Colonic mucosa (tissue), 4 donors: Measurements from ENCODE around the gene IMMP2L. TPM values are rescaled to one million over a fixed set of nuclear protein-coding genes. Genes with fewer than 3 reads are reported as not detected.
"Not testable (repeated sequence)": the region's sequence is repeated elsewhere in the genome, so short reads cannot be mapped to it uniquely, and the experiment has no call there.

Experiments used
- DNase-seq: peaks from one replicate; pipeline ENCODE4 v3.0.0-alpha.2; 2020
- H3K27ac ChIP-seq: fragments of 200-600 bp; one replicate; pipeline ENCODE4 v1.8.0; 2021
- H3K27me3 ChIP-seq: fragments of 200-600 bp; one replicate; pipeline ENCODE4 v1.8.0; 2021
- H3K36me3 ChIP-seq: fragments of 200-600 bp; one replicate; pipeline ENCODE4 v1.8.0; 2021
- H3K4me1 ChIP-seq: fragments of 200-600 bp; one replicate; pipeline ENCODE4 v1.8.0; 2021; ENCODE audit warnings: mild to moderate bottlenecking
- H3K4me3 ChIP-seq: fragments of 200-600 bp; one replicate; pipeline ENCODE4 v1.8.0; 2021
- H3K9ac ChIP-seq, 2 donors: one replicate each; pipeline ENCODE4 v1.7.0; 2013; ENCODE audit warnings: control low read depth in 2 of 2, low read depth in 2 of 2, low read length in 2 of 2
- H3K9me3 ChIP-seq: fragments of 200-600 bp; one replicate; pipeline ENCODE4 v1.8.0; 2021
- intact Hi-C: fragments of 100-400 bp; cut with DNase I; formaldehyde crosslinking; loops from one replicate; pipeline ENCODE4 v1.14.1; 2022
- total RNA-seq, 2 donors: library from RNA; stranded (reverse); fragmentation: NEBNext Ultra II Directional in 1 of 2; extraction: Animal tissue kit (Norgen Biotek cat#: 25700) in 1 of 2; gene quantifications; one replicate each; pipeline ENCODE4 v1.2.1, GENCODE V29; 2021
- TF ChIP-seq, protein P1 (sequence below): fragments of 200-600 bp; IDR thresholded peaks from one replicate; pipeline ENCODE4 v1.8.0; 2022; ENCODE audit warnings: antibody characterized with exemption, mild to moderate bottlenecking
- donor health status: healthy.
- donor health status: DM: no; HTN: no; CAD: no.
- donor health status: DM: no; HTN: no; CAD: no.

Gene IMMP2L
- 10 to 100 TPM; 13.4 to 15.4 TPM for total RNA-seq

DNA sequence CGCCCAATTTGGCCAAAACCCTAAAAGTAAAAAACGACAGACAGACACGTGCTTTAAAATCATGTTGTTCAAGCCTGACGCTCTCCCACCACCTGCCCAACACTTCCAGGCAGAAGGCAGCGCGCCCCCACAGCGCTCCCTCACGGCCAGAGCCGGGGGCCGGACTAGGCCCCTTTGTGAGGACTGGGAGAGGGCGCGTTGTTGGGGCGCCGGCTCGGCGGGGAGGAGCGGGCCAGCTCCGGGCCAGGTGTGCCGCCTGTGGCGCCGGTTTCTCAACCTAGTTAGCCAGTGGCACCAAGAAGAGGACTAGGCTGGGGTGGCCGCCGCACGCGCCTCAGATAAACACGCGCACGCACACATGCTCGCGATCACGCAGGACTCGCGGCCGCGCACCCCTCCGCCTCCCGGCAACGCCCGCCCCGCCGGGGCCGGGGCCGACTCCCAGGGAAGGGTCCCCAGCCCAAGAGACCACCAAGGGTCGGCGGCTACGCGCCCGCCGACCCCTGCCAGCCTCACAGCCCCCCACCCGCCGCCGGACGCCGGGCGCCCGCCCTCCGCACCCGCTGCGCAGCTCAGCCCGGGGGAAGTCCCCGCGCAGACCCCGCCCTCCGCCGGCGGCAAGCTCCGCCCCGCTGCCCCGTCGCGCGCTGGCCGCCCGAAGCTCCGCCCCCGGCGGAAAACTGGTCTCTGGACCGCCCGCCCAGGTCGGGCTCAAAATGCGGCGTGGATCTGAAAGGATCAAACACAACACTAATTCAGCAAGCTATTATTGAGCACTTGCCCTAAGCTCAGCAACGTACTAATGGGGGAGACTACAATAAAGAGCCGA, at the start of gene IMMP2L:
Gene IMMP2L, minus strand, starts transcription at position 589 of the 829 bp plus-strand sequence.
- intact Hi-C loops = no loop called here
- TF ChIP-seq, protein P1, sequence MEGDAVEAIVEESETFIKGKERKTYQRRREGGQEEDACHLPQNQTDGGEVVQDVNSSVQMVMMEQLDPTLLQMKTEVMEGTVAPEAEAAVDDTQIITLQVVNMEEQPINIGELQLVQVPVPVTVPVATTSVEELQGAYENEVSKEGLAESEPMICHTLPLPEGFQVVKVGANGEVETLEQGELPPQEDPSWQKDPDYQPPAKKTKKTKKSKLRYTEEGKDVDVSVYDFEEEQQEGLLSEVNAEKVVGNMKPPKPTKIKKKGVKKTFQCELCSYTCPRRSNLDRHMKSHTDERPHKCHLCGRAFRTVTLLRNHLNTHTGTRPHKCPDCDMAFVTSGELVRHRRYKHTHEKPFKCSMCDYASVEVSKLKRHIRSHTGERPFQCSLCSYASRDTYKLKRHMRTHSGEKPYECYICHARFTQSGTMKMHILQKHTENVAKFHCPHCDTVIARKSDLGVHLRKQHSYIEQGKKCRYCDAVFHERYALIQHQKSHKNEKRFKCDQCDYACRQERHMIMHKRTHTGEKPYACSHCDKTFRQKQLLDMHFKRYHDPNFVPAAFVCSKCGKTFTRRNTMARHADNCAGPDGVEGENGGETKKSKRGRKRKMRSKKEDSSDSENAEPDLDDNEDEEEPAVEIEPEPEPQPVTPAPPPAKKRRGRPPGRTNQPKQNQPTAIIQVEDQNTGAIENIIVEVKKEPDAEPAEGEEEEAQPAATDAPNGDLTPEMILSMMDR = no peak
- H3K27me3 ChIP-seq = no peaks in the 10 kb centered on the region

DNA sequence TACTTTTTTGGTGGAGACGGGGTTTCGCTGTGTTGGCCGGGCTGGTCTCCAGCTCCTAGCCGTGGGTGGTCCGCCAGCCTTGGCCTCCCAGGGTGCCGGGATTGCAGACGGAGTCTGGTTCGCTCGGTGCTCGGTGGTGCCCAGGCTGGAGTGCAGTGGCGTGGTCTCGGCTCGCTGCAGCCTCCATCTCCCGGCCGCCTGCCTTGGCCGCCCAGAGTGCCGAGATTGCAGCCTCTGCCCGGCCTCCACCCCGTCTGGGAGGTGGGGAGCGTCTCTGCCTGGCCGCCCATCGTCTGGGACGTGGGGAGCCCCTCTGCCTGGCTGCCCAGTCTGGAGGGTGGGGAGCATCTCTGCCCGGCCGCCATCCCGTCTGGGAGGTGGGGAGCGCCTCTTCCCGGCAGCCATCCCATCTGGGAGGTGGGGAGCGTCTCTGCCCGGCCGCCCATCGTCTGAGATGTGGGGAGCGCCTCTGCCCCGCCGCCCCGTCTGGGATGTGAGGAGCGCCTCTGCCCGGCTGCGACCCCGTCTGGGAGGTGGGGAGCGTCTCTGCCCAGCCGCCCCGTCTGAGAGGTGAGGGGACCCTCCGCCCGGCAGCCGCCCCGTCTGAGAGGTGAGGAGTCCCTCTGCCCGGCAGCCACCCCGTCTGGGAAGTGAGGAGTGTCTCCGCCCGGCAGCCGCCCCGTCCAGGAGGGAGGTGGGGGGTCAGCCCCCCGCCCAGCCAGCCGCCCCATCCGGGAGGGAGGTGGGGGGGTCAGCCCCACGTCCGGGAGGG, 47.4 kb upstream of the IMMP2L start:
- H3K27me3 ChIP-seq, intact Hi-C loops, H3K9ac ChIP-seq, DNase-seq, H3K9me3 ChIP-seq, H3K4me3 ChIP-seq, H3K4me1 ChIP-seq, H3K36me3 ChIP-seq, H3K27ac ChIP-seq: not testable (repeated sequence)

More for the DNA sequence above, at the start of gene IMMP2L:
- no peaks in the 10 kb centered on the region for H3K36me3 ChIP-seq
- peak; percentile 94 for DNase-seq
- no peaks in the 10 kb centered on the region for H3K4me1 ChIP-seq
- peak within 1 kb of the TSS; percentile 77 to 80 for H3K9ac ChIP-seq
- no peaks in the 10 kb centered on the region for H3K9me3 ChIP-seq
- peak within 1 kb of the TSS; percentile 91 for H3K4me3 ChIP-seq
- H3K27ac ChIP-seq = peak within 1 kb of the TSS; percentile 66

DNA sequence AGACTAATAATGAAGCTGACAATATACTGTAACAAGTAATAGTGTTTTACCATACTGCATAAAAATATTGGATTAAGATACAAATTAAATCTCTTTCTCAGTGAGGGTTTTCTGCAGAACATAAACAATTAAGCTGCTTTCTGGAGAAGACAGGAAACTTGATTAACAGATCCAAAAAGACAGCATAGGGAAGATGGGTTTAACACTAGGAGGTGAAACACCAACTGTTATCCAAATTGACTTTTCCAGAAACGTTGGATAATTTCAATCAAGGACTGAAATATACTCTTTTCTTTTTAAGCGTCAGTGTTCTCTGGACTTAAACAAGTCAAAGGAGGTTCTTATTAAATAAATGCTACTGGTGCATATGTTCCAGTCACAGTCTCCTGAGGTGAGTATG, 45.3 kb upstream of the IMMP2L start:
- Histone ChIP-seq H3K4me1 (no peaks in the 10 kb centered on the region), H3K4me3 (no peak overlapping the region), H3K27me3 (no peaks in the 10 kb centered on the region), H3K9ac (no peak overlapping the region), H3K9me3 (no peaks in the 10 kb centered on the region), H3K36me3 (no peaks in the 10 kb centered on the region), H3K27ac (no peak overlapping the region)
- TF ChIP-seq, protein P1 = no peak
- intact Hi-C loops = no loop called here
- no peak for DNase-seq

GRCh38 chr7:111605246-111605645, 43.0 kb upstream of the IMMP2L start:
- Histone ChIP-seq H3K4me1 (no peaks in the 10 kb centered on the region), H3K27ac (no peak overlapping the region), H3K4me3 (no peak overlapping the region), H3K36me3 (no peaks in the 10 kb centered on the region), H3K27me3 (no peaks in the 10 kb centered on the region), H3K9me3 (no peaks in the 10 kb centered on the region), H3K9ac (no peak overlapping the region)
- intact Hi-C loops = no loop called here
- no peak for DNase-seq
- TF ChIP-seq, protein P1 = no peak

- Histone ChIP-seq H3K4me1 (no peaks in the 10 kb centered on the region), H3K9ac (no peak overlapping the region), H3K4me3 (no peak overlapping the region), H3K27me3 (no peaks in the 10 kb centered on the region), H3K27ac (no peak overlapping the region), H3K36me3 (no peaks in the 10 kb centered on the region), H3K9me3 (no peaks in the 10 kb centered on the region)
- TF ChIP-seq, protein P1 = no peak
- intact Hi-C loops = no loop called here
- no peak for DNase-seq
Measured at GRCh38 chr7:111600091-111600490, 37.8 kb upstream of the IMMP2L start.

DNA sequence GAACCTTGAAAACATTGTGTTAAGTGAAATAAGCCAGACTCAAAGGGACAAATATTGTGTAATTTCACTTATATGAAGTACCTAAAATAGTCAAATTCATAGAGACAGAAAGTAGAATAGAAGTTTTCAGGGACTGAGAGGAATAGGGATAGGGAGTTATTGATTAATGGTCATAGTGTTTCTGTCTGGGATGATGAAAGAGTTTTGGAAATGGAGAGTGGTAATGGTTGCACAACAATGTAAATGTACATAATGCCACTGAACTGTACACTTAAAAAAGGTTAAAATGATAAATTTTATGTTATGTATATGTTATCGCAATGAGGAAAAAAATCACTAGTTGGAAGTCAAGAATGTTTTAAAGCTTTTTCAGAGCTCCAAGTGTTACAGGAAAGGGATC, 33.5 kb upstream of the IMMP2L start:
- H3K4me1 ChIP-seq = no peaks in the 10 kb centered on the region
- H3K9me3 ChIP-seq = no peaks in the 10 kb centered on the region
- H3K36me3 ChIP-seq = no peaks in the 10 kb centered on the region
- DNase-seq = no peak
- TF ChIP-seq, protein P1 = no peak
- no peaks in the 10 kb centered on the region for H3K27me3 ChIP-seq
- H3K4me3 ChIP-seq = no peak overlapping the region
- H3K27ac ChIP-seq = no peak overlapping the region
- intact Hi-C loops = no loop called here
- no peak overlapping the region for H3K9ac ChIP-seq
